K562 (cell line): ENCODE results near the gene PLAAT3. TPM values are rescaled to one million over a fixed set of nuclear protein-coding genes. Genes with fewer than 3 reads are reported as not detected.
A peak's percentile ranks its signal among the peaks of the same experiment; 100 is the strongest.
"Not testable (repeated sequence)": the region's sequence is repeated elsewhere in the genome, so short reads cannot be mapped to it uniquely, and the experiment has no call there.

Experiments
- ATAC-seq: fragments of 200-7000 bp; cut with Tn5 transposase; 3 replicates; pipeline ENCODE4 v1.9.1; 2020; ENCODE audit warnings: moderate library complexity
- BruUV-seq: library from RNA; stranded (reverse); fragments of 400-500 nt; replicated peaks from 2 replicates; lab custom pipeline; 2021; lab: Mats Ljungman, UMichigan
- CTCF ChIA-PET: fragments of 300-600 bp; formaldehyde crosslinking; extraction: SDS; loops from one replicate; lab custom pipeline; 2021; ENCODE audit warnings: low intra/inter-chr PET ratio; lab: Yijun Ruan, JAX
- POLR2A ChIA-PET: fragments of 300-600, 350-650 bp; sonication (Branson Sonifier 250); formaldehyde crosslinking; extraction: SDS; loops from one replicate; lab custom pipeline; 2021; ENCODE audit warnings: antibody characterized with exemption, inconsistent platforms; lab: Yijun Ruan, JAX
- DNase-seq, 4 experiments: peaks; one replicate each; pipeline versions ENCODE4 v3.0.0 to v3.0.0-alpha.2; 2011 to 2018; ENCODE audit warnings: low spot score in 3 of 4, mixed read lengths in 3 of 4; ENCODE audit errors: extremely low read depth in 1 of 4
- FAIRE-seq: peaks from 2 replicates; lab custom pipeline; 2011; peaks lifted over from hg19 to GRCh38; lab: Jason Lieb, UNC
- H2AFZ ChIP-seq: 2 replicates; pipeline ENCODE4 v1.6.0; 2011; ENCODE audit warnings: low read depth, low read length, control low read depth, inconsistent platforms
- H3K27ac ChIP-seq: fragments of 200-600 bp; 3 replicates; pipeline ENCODE4 v1.8.0; 2011; ENCODE audit warnings: low read depth, mild to moderate bottlenecking, control low read depth, inconsistent platforms, low read length, moderate library complexity, mixed read lengths; ENCODE audit errors: extremely low read depth
- H3K27me3 ChIP-seq, 2 experiments: fragments of 300-600 bp in 1 of 2; 2 replicates in 1 of 2; 3 replicates in 1 of 2; pipeline versions ENCODE4 v1.6.0 to v1.8.0; 2011; ENCODE audit warnings: inconsistent platforms in 2 of 2, low read length in 2 of 2, mild to moderate bottlenecking in 1 of 2, mixed read lengths in 1 of 2, moderate library complexity in 1 of 2; ENCODE audit not compliant: control insufficient read depth in 2 of 2, insufficient read depth in 2 of 2
- H3K36me3 ChIP-seq: fragments of 300-600 bp; 3 replicates; pipeline ENCODE4 v1.8.0; 2011; ENCODE audit warnings: mild to moderate bottlenecking, low read length, inconsistent platforms; ENCODE audit not compliant: control insufficient read depth, insufficient read depth
- H3K4me1 ChIP-seq, 2 experiments: fragments of 200-600 bp in 1 of 2; replicated peaks in 1 of 2; 2 replicates in 1 of 2; 3 replicates in 1 of 2; pipeline versions ENCODE4 v1.5.1 to v1.8.0; 2011; ENCODE audit warnings: inconsistent platforms in 2 of 2, low read length in 2 of 2, mild to moderate bottlenecking in 1 of 2, mixed read lengths in 1 of 2, moderate library complexity in 1 of 2; ENCODE audit not compliant: control insufficient read depth in 2 of 2, insufficient read depth in 2 of 2
- H3K4me2 ChIP-seq: 2 replicates; pipeline ENCODE4 v1.6.1; 2011; ENCODE audit warnings: low read length, control low read depth, inconsistent platforms, mixed read lengths; ENCODE audit not compliant: insufficient read depth
- H3K4me3 ChIP-seq: fragments of 200-600 bp; sonication (generic), shearing (Covaris generic); 2 replicates; pipeline ENCODE4 v1.5.1; 2016; ENCODE audit warnings: control low read depth, inconsistent platforms
- H3K79me2 ChIP-seq: fragments of 200-600 bp; 3 replicates; pipeline ENCODE4 v1.8.0; 2011; ENCODE audit warnings: low read length, inconsistent platforms; ENCODE audit not compliant: control insufficient read depth, insufficient read depth
- H3K9ac ChIP-seq, 2 experiments: 2 replicates each; pipeline versions ENCODE4 v1.6.0 to v1.6.1; 2011; ENCODE audit warnings: low read depth in 2 of 2, low read length in 2 of 2, control low read depth in 1 of 2, inconsistent platforms in 1 of 2, mild to moderate bottlenecking in 1 of 2, mixed read lengths in 1 of 2; ENCODE audit not compliant: insufficient read depth in 1 of 2
- H3K9me1 ChIP-seq: one replicate; pipeline ENCODE4 v1.6.0; 2011; ENCODE audit warnings: inconsistent platforms, mild to moderate bottlenecking, low read length, moderate library complexity; ENCODE audit not compliant: control insufficient read depth, insufficient read depth
- H3K9me3 ChIP-seq: replicated peaks from 2 replicates; pipeline ENCODE4 v1.5.1; 2011; ENCODE audit warnings: low read depth, low read length, inconsistent platforms; ENCODE audit not compliant: control insufficient read depth, insufficient read depth
- H4K20me1 ChIP-seq: replicated peaks from 2 replicates; pipeline ENCODE4 v1.6.1; 2011; ENCODE audit warnings: low read length, inconsistent platforms, mixed read lengths; ENCODE audit not compliant: control insufficient read depth, insufficient read depth
- CBX1 ChIP-seq: sonication (generic); IDR thresholded peaks from 2 replicates; pipeline ENCODE4 v1.6.1; 2016; ENCODE audit warnings: antibody characterized with exemption, low read depth, mild to moderate bottlenecking
- CBX3 ChIP-seq, 2 experiments: IDR thresholded peaks; 1 replicate in 1 of 2; 2 replicates in 1 of 2; pipeline ENCODE4 v1.6.1; 2012; ENCODE audit warnings: inconsistent platforms in 2 of 2, low read length in 2 of 2, borderline replicate concordance in 1 of 2, control low read depth in 1 of 2
- CBX5 ChIP-seq: IDR thresholded peaks from 2 replicates; pipeline ENCODE4 v1.6.1; 2014; ENCODE audit warnings: low read depth, borderline replicate concordance
- SMAD4 ChIP-seq: fragments of 250-450 bp; sonication (Bioruptor Pico); conservative IDR thresholded peaks from 2 replicates; pipeline ENCODE4 v1.8.0; 2021; ENCODE audit warnings: inconsistent platforms, mild to moderate bottlenecking, moderate library complexity
- TRIM24 ChIP-seq, 2 experiments: fragments of 450-650 bp; IDR thresholded peaks; 2 replicates each; pipeline ENCODE4 v1.6.1; 2016
- TRIM28 ChIP-seq: fragments of 450-650 bp; IDR thresholded peaks from 2 replicates; pipeline ENCODE4 v1.6.1; 2017
- ZEB2 ChIP-seq: fragments of 450-650 bp; IDR thresholded peaks from 2 replicates; pipeline ENCODE4 v1.6.1; 2016
- ZNF280B ChIP-seq: fragments of 250-450 bp; sonication (Bioruptor Pico); IDR thresholded peaks from 2 replicates; pipeline ENCODE4 v1.5.1; 2021; ENCODE audit warnings: mild to moderate bottlenecking
- WGBS: fragments of 100-300 bp; shearing (Covaris generic); methylation state at CpG from one replicate; pipeline ENCODE4 v1.1.6; 2016; ENCODE audit warnings: low coverage, mixed read lengths; ENCODE audit not compliant: insufficient coverage; ENCODE audit errors: missing lambda C conversion rate; 5-methylcytosine and 5-hydroxymethylcytosine counted together
- in situ Hi-C: fragments of 300-500 bp; cut with MboI; formaldehyde crosslinking; loops from 4 replicates; pipeline ENCODE4 v1.15.0; 2018; ENCODE audit warnings: inconsistent platforms, mixed read lengths
- intact Hi-C: fragments of 100-400 bp; cut with micrococcal nuclease; formaldehyde crosslinking; loops from 2 replicates; pipeline ENCODE4 v1.14.2; 2022
- polyA plus RNA-seq, 8 experiments: library from polyadenylated mRNA; depleted of rRNA in 4 of 8; stranded (reverse) in 5 of 8; unstranded in 3 of 8; fragments of >200 nt; fragmentation: Nextera tagmentation in 2 of 8; fragmentation: Illumina TruSeq in 1 of 8; extraction: Ambion mirVana in 2 of 8; extraction: Trizol in 1 of 8; gene quantifications; 2 replicates each; pipeline versions ENCODE4 v1.2.1 to v1.2.3, GENCODE V29; 2011 to 2014; ENCODE audit warnings: inconsistent platforms in 1 of 8, missing spikeins in 1 of 8
- total RNA-seq, 7 experiments: library from RNA; depleted of rRNA in 6 of 7; stranded (reverse); fragments of >200 nt in 6 of 7; fragmentation: Illumina TruSeq in 2 of 7; extraction: Trizol in 2 of 7; gene quantifications; 2 replicates each; pipeline versions ENCODE4 v1.2.1 to v1.2.3, GENCODE V29; 2011 to 2021; ENCODE audit warnings: low replicate concordance in 1 of 7
- TF ChIP-seq, protein P1 (sequence below): fragments of 450-650 bp; IDR thresholded peaks from 2 replicates; pipeline ENCODE4 v1.6.1; 2018; ENCODE audit warnings: mild to moderate bottlenecking, low read depth; ENCODE audit not compliant: partially characterized antibody

Gene PLAAT3
- total and polyA plus RNA-seq, 9 of the 15 experiments (the other 6 are each of a cell fraction or from before 2014, with no cell fraction given): 0.80 to 2.7 (median 1.4) TPM

- in situ Hi-C loops, BruUV-seq, H3K27ac ChIP-seq, H3K79me2 ChIP-seq, CTCF ChIA-PET, H3K9me1 ChIP-seq, H3K27me3 ChIP-seq, POLR2A ChIA-PET, intact Hi-C loops, H3K9ac ChIP-seq, H4K20me1 ChIP-seq, H3K4me3 ChIP-seq, H3K36me3 ChIP-seq, H3K9me3 ChIP-seq, H3K4me1 ChIP-seq, FAIRE-seq, DNase-seq, ATAC-seq, H3K4me2 ChIP-seq, H2AFZ ChIP-seq: not testable (repeated sequence)
- 34% methylated on average over 7 of the region's 7 CpGs for WGBS
- peak; percentile 92 for TF ChIP-seq TRIM28
- peak; percentile 92 for TF ChIP-seq CBX5
- TF ChIP-seq, protein P1, sequence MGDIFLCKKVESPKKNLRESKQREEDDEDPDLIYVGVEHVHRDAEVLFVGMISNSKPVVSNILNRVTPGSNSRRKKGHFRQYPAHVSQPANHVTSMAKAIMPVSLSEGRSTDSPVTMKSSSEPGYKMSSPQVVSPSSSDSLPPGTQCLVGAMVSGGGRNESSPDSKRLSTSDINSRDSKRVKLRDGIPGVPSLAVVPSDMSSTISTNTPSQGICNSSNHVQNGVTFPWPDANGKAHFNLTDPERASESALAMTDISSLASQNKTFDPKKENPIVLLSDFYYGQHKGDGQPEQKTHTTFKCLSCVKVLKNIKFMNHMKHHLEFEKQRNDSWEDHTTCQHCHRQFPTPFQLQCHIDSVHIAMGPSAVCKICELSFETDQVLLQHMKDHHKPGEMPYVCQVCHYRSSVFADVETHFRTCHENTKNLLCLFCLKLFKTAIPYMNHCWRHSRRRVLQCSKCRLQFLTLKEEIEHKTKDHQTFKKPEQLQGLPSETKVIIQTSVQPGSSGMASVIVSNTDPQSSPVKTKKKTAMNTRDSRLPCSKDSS: peak; percentile 78
- TF ChIP-seq SMAD4 (CRISPR knock-in tag): peak; percentile 23; the same call in 1 of the 2 replicates
- TF ChIP-seq TRIM24 (IDR thresholded peaks at IDR 0.05): peak; percentile 50 to 74
- peak in 1 of 2 experiments; percentile 61; a peak in 1 of 3 replicates for TF ChIP-seq CBX3 (IDR thresholded peaks at IDR 0.05; ENCODE audit: borderline replicate concordance in 1 of 2, low read length in 2 of 2)
- peak; percentile 51; the same call in 1 of the 2 replicates for TF ChIP-seq CBX1
- peak; percentile 74 for TF ChIP-seq ZEB2
- TF ChIP-seq ZNF280B (CRISPR knock-in tag): peak; percentile 71; the same call in 1 of the 2 replicates
Observed at GRCh38 chr11:63581224-63581623, 33.0 kb downstream of the PLAAT3 start.
